ENCODE data around the gene ALG14.

The ALG14 gene

DNA sequence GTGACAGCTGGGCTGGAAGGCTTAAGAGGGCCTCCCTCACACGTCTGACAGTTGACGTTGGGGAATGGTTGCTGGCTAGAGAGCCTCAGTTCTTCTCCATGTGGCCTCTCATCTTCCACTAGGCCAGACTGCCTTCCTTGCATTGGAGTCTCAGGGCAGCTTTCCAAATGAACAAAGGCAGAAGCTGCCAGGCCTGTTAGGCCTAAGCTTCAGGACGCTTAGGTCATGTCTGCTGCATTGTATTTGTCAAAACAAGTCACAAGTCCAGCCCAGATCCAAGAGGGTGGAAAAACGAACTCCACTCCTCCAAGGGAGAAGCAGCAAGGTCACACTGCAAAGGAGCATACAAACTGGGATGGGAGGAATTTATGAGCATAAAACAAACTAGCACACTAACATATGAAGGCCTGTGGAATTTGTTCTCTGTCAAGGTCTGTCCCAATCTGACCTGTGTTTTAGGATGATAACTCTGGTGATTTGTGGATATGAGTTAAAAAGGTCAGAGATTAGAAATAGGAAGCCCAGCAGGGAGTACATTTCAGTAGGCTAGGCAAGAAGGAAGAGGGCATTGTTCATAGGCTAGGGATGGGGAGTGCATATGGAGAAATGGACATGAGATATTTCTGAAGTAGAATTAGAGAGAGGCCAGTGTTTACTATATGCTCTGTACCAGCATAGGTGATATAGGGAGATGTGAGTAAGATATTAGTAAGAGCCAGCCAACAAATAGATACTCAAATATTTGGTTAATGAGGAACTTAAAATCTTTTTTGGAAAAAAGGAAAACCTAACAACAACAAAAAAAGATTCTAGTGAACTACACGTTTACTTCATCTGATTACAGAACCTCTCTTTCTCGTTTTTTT lies 116.8 kb downstream of the ALG14 start:
- FAIRE-seq (no peak), DNase-seq (ENCODE audit: insufficient read length, low spot score) (no peak)
- TF ChIP-seq POLR2AphosphoS5 (IDR thresholded peaks at IDR 0.05; ENCODE audit: low read depth, low read length) (no peak), SPI1 (IDR thresholded peaks at IDR 0.05; ENCODE audit: low read depth, low read length) (no peak), POU2F2 (IDR thresholded peaks at IDR 0.05; ENCODE audit: low read depth, low read length) (no peak)

- DNase-seq (ENCODE audit: insufficient read length, low spot score) (no peak), FAIRE-seq (no peak)
- TF ChIP-seq TAF1 (IDR thresholded peaks at IDR 0.05; ENCODE audit: low read depth, low read length) = no peak
- no peak for TF ChIP-seq SPI1 (IDR thresholded peaks at IDR 0.05; ENCODE audit: low read depth, low read length)
- TF ChIP-seq PAX5 (IDR thresholded peaks at IDR 0.05; ENCODE audit: insufficient read depth, low read length, severe bottlenecking) = no peak
- TF ChIP-seq POLR2AphosphoS5 (IDR thresholded peaks at IDR 0.05; ENCODE audit: low read depth, low read length) = no peak
- TF ChIP-seq POU2F2 (IDR thresholded peaks at IDR 0.05; ENCODE audit: low read depth, low read length) = no peak
- TF ChIP-seq POLR2A (IDR thresholded peaks at IDR 0.05; ENCODE audit: low read depth, low read length) = no peak
These were observed 118.2 kb downstream of the ALG14 start for GRCh38 chr1:94954263-94955220.

DNA sequence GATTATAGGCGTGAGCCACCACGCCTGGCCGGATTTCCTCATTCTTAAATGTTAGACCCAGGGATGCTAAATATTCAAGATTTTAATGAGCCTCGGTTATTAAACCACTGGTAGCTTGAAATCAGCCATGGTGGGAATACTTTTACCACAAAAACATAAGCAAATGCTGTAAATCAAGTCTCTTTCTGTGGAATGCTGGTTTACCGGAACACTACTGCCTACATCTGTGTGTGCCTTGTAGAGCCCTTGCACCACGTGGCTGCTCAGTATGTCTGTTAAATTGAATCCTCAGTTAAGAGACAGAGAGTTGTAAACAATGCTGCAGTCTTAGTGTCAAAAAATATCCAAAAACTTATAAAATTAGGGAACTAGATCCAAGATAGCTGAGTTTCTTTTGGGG lies 119.0 kb downstream of the ALG14 start:
- FAIRE-seq = no peak
- no peak for DNase-seq (ENCODE audit: insufficient read length, low spot score)
- TF ChIP-seq POU2F2 (IDR thresholded peaks at IDR 0.05; ENCODE audit: low read depth, low read length) (no peak), PAX5 (IDR thresholded peaks at IDR 0.05; ENCODE audit: insufficient read depth, low read length, severe bottlenecking) (no peak), POLR2AphosphoS5 (IDR thresholded peaks at IDR 0.05; ENCODE audit: low read depth, low read length) (no peak), SPI1 (IDR thresholded peaks at IDR 0.05; ENCODE audit: low read depth, low read length) (no peak), TAF1 (IDR thresholded peaks at IDR 0.05; ENCODE audit: low read depth, low read length) (no peak), POLR2A (IDR thresholded peaks at IDR 0.05; ENCODE audit: low read depth, low read length) (no peak)

- TF ChIP-seq SPI1 (IDR thresholded peaks at IDR 0.05; ENCODE audit: low read depth, low read length) = no peak
- TF ChIP-seq POU2F2 (IDR thresholded peaks at IDR 0.05; ENCODE audit: low read depth, low read length) = no peak
- TF ChIP-seq POLR2A (IDR thresholded peaks at IDR 0.05; ENCODE audit: low read depth, low read length) = no peak
- TF ChIP-seq PAX5 (IDR thresholded peaks at IDR 0.05; ENCODE audit: insufficient read depth, low read length, severe bottlenecking) = no peak
- TF ChIP-seq POLR2AphosphoS5 (IDR thresholded peaks at IDR 0.05; ENCODE audit: low read depth, low read length) = no peak
- TF ChIP-seq TAF1 (IDR thresholded peaks at IDR 0.05; ENCODE audit: low read depth, low read length) = no peak
- FAIRE-seq (no peak), DNase-seq (ENCODE audit: insufficient read length, low spot score) (no peak)
These were observed 119.6 kb downstream of the ALG14 start for GRCh38 chr1:94953107-94953506.

- TF ChIP-seq TAF1 (IDR thresholded peaks at IDR 0.05; ENCODE audit: low read depth, low read length) (no peak), POU2F2 (IDR thresholded peaks at IDR 0.05; ENCODE audit: low read depth, low read length) (no peak), POLR2A (IDR thresholded peaks at IDR 0.05; ENCODE audit: low read depth, low read length) (no peak)
- FAIRE-seq (no peak), DNase-seq (ENCODE audit: insufficient read length, low spot score) (no peak)
These were observed 120.2 kb downstream of the ALG14 start for GRCh38 chr1:94952539-94952938.

GRCh38 chr1:94951509-94952208 lies 121.1 kb downstream of the ALG14 start:
- DNase-seq (ENCODE audit: insufficient read length, low spot score) (no peak), FAIRE-seq (no peak)
- TF ChIP-seq POLR2AphosphoS5 (IDR thresholded peaks at IDR 0.05; ENCODE audit: low read depth, low read length) (no peak), TAF1 (IDR thresholded peaks at IDR 0.05; ENCODE audit: low read depth, low read length) (no peak), PAX5 (IDR thresholded peaks at IDR 0.05; ENCODE audit: insufficient read depth, low read length, severe bottlenecking) (no peak), POU2F2 (IDR thresholded peaks at IDR 0.05; ENCODE audit: low read depth, low read length) (no peak), POLR2A (IDR thresholded peaks at IDR 0.05; ENCODE audit: low read depth, low read length) (no peak), SPI1 (IDR thresholded peaks at IDR 0.05; ENCODE audit: low read depth, low read length) (no peak)

GRCh38 chr1:94951046-94951445 lies 121.7 kb downstream of the ALG14 start:
- TF ChIP-seq TAF1 (IDR thresholded peaks at IDR 0.05; ENCODE audit: low read depth, low read length) = no peak
- TF ChIP-seq PAX5 (IDR thresholded peaks at IDR 0.05; ENCODE audit: insufficient read depth, low read length, severe bottlenecking) = no peak
- TF ChIP-seq POLR2A (IDR thresholded peaks at IDR 0.05; ENCODE audit: low read depth, low read length) = no peak
- TF ChIP-seq POLR2AphosphoS5 (IDR thresholded peaks at IDR 0.05; ENCODE audit: low read depth, low read length) = no peak
- no peak for TF ChIP-seq SPI1 (IDR thresholded peaks at IDR 0.05; ENCODE audit: low read depth, low read length)
- no peak for TF ChIP-seq POU2F2 (IDR thresholded peaks at IDR 0.05; ENCODE audit: low read depth, low read length)
- no peak for DNase-seq (ENCODE audit: insufficient read length, low spot score)
- no peak for FAIRE-seq

DNA sequence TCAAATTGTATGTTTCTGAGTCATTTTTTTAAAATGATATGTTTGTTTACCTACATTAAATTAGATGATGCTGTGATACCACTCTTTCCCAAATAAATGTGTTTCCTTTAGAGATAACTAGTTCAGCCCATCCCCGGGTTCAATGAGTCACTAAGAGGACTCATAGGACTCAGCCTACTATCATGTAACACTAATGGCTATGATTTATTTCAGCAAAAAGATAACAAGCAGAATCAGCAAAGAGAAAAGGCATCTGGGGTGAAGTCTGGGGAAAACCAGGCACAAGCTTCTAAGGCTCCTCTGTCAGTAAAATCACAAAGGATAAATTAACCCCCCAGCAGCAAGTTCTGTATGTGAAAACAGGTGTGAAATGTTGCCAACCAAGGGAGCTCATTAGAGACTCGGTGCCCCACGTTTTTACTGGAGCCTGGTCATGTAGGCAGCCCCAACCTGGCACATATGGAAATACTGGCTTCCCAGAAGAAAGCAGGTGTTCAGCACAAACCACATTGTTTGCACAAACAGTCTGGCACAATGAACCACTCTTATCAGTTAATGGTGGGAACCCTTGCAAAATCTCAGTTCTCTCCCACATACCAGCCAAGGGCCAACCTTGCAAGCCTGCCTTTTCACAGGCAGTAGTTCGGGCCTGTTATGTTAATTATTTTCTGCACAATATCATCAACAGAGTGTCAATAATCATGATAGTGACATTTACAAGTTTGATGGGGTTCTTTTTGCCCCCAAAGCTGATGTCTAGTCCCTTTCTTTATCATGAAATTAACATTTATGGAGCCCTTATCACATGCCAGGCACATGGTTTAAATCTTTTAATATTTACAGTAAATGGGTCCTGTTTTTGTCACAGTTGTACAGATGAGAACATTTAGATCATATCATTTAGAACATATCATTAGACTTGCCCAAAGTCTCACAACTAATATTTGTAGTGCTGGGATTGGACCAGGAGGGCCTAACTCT lies 122.8 kb downstream of the ALG14 start:
- FAIRE-seq = no peak
- TF ChIP-seq POLR2A (IDR thresholded peaks at IDR 0.05; ENCODE audit: low read depth, low read length) (no peak), SPI1 (IDR thresholded peaks at IDR 0.05; ENCODE audit: low read depth, low read length) (no peak), POU2F2 (IDR thresholded peaks at IDR 0.05; ENCODE audit: low read depth, low read length) (no peak), TAF1 (IDR thresholded peaks at IDR 0.05; ENCODE audit: low read depth, low read length) (no peak), POLR2AphosphoS5 (IDR thresholded peaks at IDR 0.05; ENCODE audit: low read depth, low read length) (no peak), PAX5 (IDR thresholded peaks at IDR 0.05; ENCODE audit: insufficient read depth, low read length, severe bottlenecking) (no peak)
- DNase-seq (ENCODE audit: insufficient read length, low spot score) = no peak

Measured in GM12891 (cell line).